ENCODE results near the gene PRTFDC1.

PRTFDC1 gene

DNA sequence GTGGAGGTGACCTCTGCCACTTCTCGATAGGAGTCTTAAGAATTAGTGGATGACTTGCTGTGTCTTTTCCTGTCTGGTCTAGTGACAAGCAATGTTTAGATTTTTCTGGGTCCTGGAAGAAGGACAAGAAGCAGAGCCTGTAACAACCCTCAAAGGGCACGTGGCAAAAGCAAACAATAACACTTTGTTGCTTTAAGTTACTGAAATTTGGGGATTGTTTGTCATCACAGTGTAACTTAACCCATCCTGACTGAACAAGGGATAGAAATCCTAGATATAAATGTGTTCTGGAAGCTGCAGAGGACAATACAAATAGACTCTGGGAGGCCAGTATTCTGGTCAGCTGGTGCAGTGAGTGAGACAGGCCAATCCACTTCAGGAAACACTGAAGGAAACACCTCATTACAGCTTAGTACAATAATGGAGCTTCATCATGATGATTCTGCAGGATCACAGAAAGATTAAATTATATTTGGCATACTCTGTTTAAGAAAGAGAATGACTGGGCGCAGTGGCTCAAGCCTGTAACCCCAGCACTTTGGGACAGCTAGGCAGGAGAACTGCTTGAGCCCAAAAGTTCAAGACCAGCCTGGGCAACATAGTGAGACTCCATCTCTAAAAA is 40.2 kb upstream of the PRTFDC1 start:
- no peak overlapping the region for H3K4me2 ChIP-seq (ENCODE audit: low read length, poor library complexity, severe bottlenecking)
- H3K27ac ChIP-seq (ENCODE audit: low read length, poor library complexity, severe bottlenecking): no peak overlapping the region
- H3K79me1 ChIP-seq (replicated peaks; ENCODE audit: low read length, poor library complexity, severe bottlenecking): no peaks in the 10 kb centered on the region
- no peaks in the 10 kb centered on the region for H3K9me3 ChIP-seq (ENCODE audit: control insufficient read depth, low read length)
- H3K27me3 ChIP-seq (ENCODE audit: control insufficient read depth in 1 of 2, insufficient read depth in 1 of 2, low read length in 2 of 2): no peaks in the 10 kb centered on the region
- no peak overlapping the region for H4K91ac ChIP-seq (ENCODE audit: low read length)
- no peaks in the 10 kb centered on the region for H3K36me3 ChIP-seq (ENCODE audit: control insufficient read depth in 1 of 2, insufficient read depth in 2 of 2, low read depth in 1 of 2, low read length in 2 of 2)
- no peak overlapping the region for H3K9ac ChIP-seq (ENCODE audit: low read length)
- no peak overlapping the region for H3K18ac ChIP-seq (ENCODE audit: low read depth in 1 of 2, low read length in 2 of 2)
- no peak for DNase-seq
- no peak overlapping the region for H2AFZ ChIP-seq (ENCODE audit: low read depth, low read length)
- H3K14ac ChIP-seq (ENCODE audit: low read length in 2 of 2): no peak overlapping the region
- no peak overlapping the region for H3K4me3 ChIP-seq (ENCODE audit: insufficient read depth in 1 of 2, low read depth in 1 of 2, low read length in 2 of 2)
- H3K4ac ChIP-seq (ENCODE audit: low read depth in 1 of 2, low read length in 2 of 2): no peak overlapping the region
- no peak overlapping the region for H4K8ac ChIP-seq (ENCODE audit: low read length)
- H2AK5ac ChIP-seq (ENCODE audit: low read length, severe bottlenecking): no peak overlapping the region
- H2BK15ac ChIP-seq (ENCODE audit: low read depth, poor library complexity, severe bottlenecking): no peak overlapping the region
- H3K4me1 ChIP-seq (ENCODE audit: control insufficient read depth, insufficient read depth, low read depth, low read length): no peaks in the 10 kb centered on the region
- H2BK120ac ChIP-seq (ENCODE audit: low read depth, low read length): no peak overlapping the region
- no peak overlapping the region for H2BK12ac ChIP-seq (ENCODE audit: low read length in 2 of 2)
- no peak overlapping the region for H2BK5ac ChIP-seq (ENCODE audit: low read depth, low read length, poor library complexity, severe bottlenecking)
- no peak overlapping the region for H3K23ac ChIP-seq (ENCODE audit: low read length in 2 of 2)
- WGBS: 58% methylated on average over 3 of the region's 3 CpGs

GRCh38 chr10:24991298-24991697 is 38.9 kb upstream of the PRTFDC1 start:
- Histone ChIP-seq H2BK12ac (ENCODE audit: low read length in 2 of 2) (no peak overlapping the region), H4K8ac (ENCODE audit: low read length) (no peak overlapping the region), H3K79me1 (replicated peaks; ENCODE audit: low read length, poor library complexity, severe bottlenecking) (no peaks in the 10 kb centered on the region), H3K14ac (ENCODE audit: low read length in 2 of 2) (no peak overlapping the region), H3K4ac (ENCODE audit: low read depth in 1 of 2, low read length in 2 of 2) (no peak overlapping the region), H2BK15ac (ENCODE audit: low read depth, poor library complexity, severe bottlenecking) (no peak overlapping the region), H2BK5ac (ENCODE audit: low read depth, low read length, poor library complexity, severe bottlenecking) (no peak overlapping the region), H3K9me3 (ENCODE audit: control insufficient read depth, low read length) (no peaks in the 10 kb centered on the region), H2AFZ (ENCODE audit: low read depth, low read length) (no peak overlapping the region), H3K4me2 (ENCODE audit: low read length, poor library complexity, severe bottlenecking) (no peak overlapping the region), H2AK5ac (ENCODE audit: low read length, severe bottlenecking) (no peak overlapping the region), H3K9ac (ENCODE audit: low read length) (no peak overlapping the region), H3K23ac (ENCODE audit: low read length in 2 of 2) (no peak overlapping the region), H3K27me3 (ENCODE audit: control insufficient read depth in 1 of 2, insufficient read depth in 1 of 2, low read length in 2 of 2) (no peaks in the 10 kb centered on the region), H3K18ac (ENCODE audit: low read depth in 1 of 2, low read length in 2 of 2) (no peak overlapping the region), H4K91ac (ENCODE audit: low read length) (no peak overlapping the region), H2BK120ac (ENCODE audit: low read depth, low read length) (no peak overlapping the region), H3K36me3 (ENCODE audit: control insufficient read depth in 1 of 2, insufficient read depth in 2 of 2, low read depth in 1 of 2, low read length in 2 of 2) (no peaks in the 10 kb centered on the region), H3K27ac (ENCODE audit: low read length, poor library complexity, severe bottlenecking) (no peak overlapping the region), H3K4me3 (ENCODE audit: insufficient read depth in 1 of 2, low read depth in 1 of 2, low read length in 2 of 2) (no peak overlapping the region), H3K4me1 (ENCODE audit: control insufficient read depth, insufficient read depth, low read depth, low read length) (no peaks in the 10 kb centered on the region)
- DNase-seq: no peak
- 89% methylated on average over 13 of the region's 13 CpGs for WGBS

DNA sequence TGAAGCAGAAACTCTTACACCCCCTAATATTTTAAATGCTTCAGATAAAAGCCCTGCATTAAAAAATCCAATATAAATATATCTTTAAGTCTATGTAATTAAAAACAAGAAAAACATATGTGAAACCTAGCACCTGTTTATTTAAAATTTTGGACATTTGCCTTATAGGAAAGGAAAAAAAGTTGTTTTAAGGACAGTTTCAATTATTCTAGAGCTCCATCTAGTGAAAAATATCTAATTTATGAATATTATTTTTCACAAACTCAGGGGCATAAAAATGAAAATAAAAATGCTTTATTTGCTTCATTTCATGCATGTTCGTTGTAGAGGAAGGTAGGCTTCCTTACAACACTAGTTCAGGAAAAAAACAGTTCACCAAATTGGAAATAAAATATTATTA is 37.5 kb upstream of the PRTFDC1 start:
- H3K4me1 ChIP-seq (ENCODE audit: control insufficient read depth, insufficient read depth, low read depth, low read length): no peaks in the 10 kb centered on the region

GRCh38 chr10:24988831-24989640 is 36.6 kb upstream of the PRTFDC1 start:
- Histone ChIP-seq H3K27ac (ENCODE audit: low read length, poor library complexity, severe bottlenecking) (no peak overlapping the region), H2BK120ac (ENCODE audit: low read depth, low read length) (no peak overlapping the region), H3K36me3 (ENCODE audit: control insufficient read depth in 1 of 2, insufficient read depth in 2 of 2, low read depth in 1 of 2, low read length in 2 of 2) (no peaks in the 10 kb centered on the region), H3K4me3 (ENCODE audit: insufficient read depth in 1 of 2, low read depth in 1 of 2, low read length in 2 of 2) (no peak overlapping the region), H2AFZ (ENCODE audit: low read depth, low read length) (no peak overlapping the region), H4K91ac (ENCODE audit: low read length) (no peak overlapping the region), H2AK5ac (ENCODE audit: low read length, severe bottlenecking) (no peak overlapping the region), H3K9ac (ENCODE audit: low read length) (no peak overlapping the region), H3K23ac (ENCODE audit: low read length in 2 of 2) (no peak overlapping the region), H3K4me2 (ENCODE audit: low read length, poor library complexity, severe bottlenecking) (no peak overlapping the region), H3K27me3 (ENCODE audit: control insufficient read depth in 1 of 2, insufficient read depth in 1 of 2, low read length in 2 of 2) (no peaks in the 10 kb centered on the region), H3K4ac (ENCODE audit: low read depth in 1 of 2, low read length in 2 of 2) (no peak overlapping the region), H3K4me1 (ENCODE audit: control insufficient read depth, insufficient read depth, low read depth, low read length) (no peaks in the 10 kb centered on the region), H2BK15ac (ENCODE audit: low read depth, poor library complexity, severe bottlenecking) (no peak overlapping the region), H3K14ac (ENCODE audit: low read length in 2 of 2) (no peak overlapping the region), H2BK5ac (ENCODE audit: low read depth, low read length, poor library complexity, severe bottlenecking) (no peak overlapping the region), H3K9me3 (ENCODE audit: control insufficient read depth, low read length) (no peaks in the 10 kb centered on the region), H4K8ac (ENCODE audit: low read length) (no peak overlapping the region), H3K18ac (ENCODE audit: low read depth in 1 of 2, low read length in 2 of 2) (no peak overlapping the region), H3K79me1 (replicated peaks; ENCODE audit: low read length, poor library complexity, severe bottlenecking) (no peaks in the 10 kb centered on the region), H2BK12ac (ENCODE audit: low read length in 2 of 2) (peak overlapping the region in 1 of 2 experiments; percentile 6)
- DNase-seq: no peak
- 82% methylated on average over 12 of the region's 12 CpGs for WGBS

More for the DNA sequence above, 37.5 kb upstream of the PRTFDC1 start:
- Histone ChIP-seq H3K4me2 (ENCODE audit: low read length, poor library complexity, severe bottlenecking) (no peak overlapping the region), H2BK120ac (ENCODE audit: low read depth, low read length) (no peak overlapping the region), H3K9me3 (ENCODE audit: control insufficient read depth, low read length) (no peaks in the 10 kb centered on the region), H3K4ac (ENCODE audit: low read depth in 1 of 2, low read length in 2 of 2) (no peak overlapping the region), H4K8ac (ENCODE audit: low read length) (no peak overlapping the region), H4K91ac (ENCODE audit: low read length) (no peak overlapping the region), H2AFZ (ENCODE audit: low read depth, low read length) (no peak overlapping the region), H3K14ac (ENCODE audit: low read length in 2 of 2) (no peak overlapping the region), H2BK15ac (ENCODE audit: low read depth, poor library complexity, severe bottlenecking) (no peak overlapping the region), H3K79me1 (replicated peaks; ENCODE audit: low read length, poor library complexity, severe bottlenecking) (no peaks in the 10 kb centered on the region), H3K27ac (ENCODE audit: low read length, poor library complexity, severe bottlenecking) (no peak overlapping the region), H3K18ac (ENCODE audit: low read depth in 1 of 2, low read length in 2 of 2) (no peak overlapping the region), H2BK5ac (ENCODE audit: low read depth, low read length, poor library complexity, severe bottlenecking) (no peak overlapping the region), H3K4me3 (ENCODE audit: insufficient read depth in 1 of 2, low read depth in 1 of 2, low read length in 2 of 2) (no peak overlapping the region), H3K23ac (ENCODE audit: low read length in 2 of 2) (no peak overlapping the region), H2AK5ac (ENCODE audit: low read length, severe bottlenecking) (no peak overlapping the region), H3K36me3 (ENCODE audit: control insufficient read depth in 1 of 2, insufficient read depth in 2 of 2, low read depth in 1 of 2, low read length in 2 of 2) (no peaks in the 10 kb centered on the region), H3K27me3 (ENCODE audit: control insufficient read depth in 1 of 2, insufficient read depth in 1 of 2, low read length in 2 of 2) (no peaks in the 10 kb centered on the region), H2BK12ac (ENCODE audit: low read length in 2 of 2) (no peak overlapping the region), H3K9ac (ENCODE audit: low read length) (no peak overlapping the region)
- no peak for DNase-seq
- WGBS: no CpG with 5 or more reads among the region's 1 CpG

All from mesenchymal stem cell (in vitro differentiated cells and primary cell).